ENCODE measurements around the gene UBA6. TPM values are rescaled to one million over a fixed set of nuclear protein-coding genes. Genes with fewer than 3 reads are reported as not detected.

Gene UBA6
- total and polyA plus RNA-seq, 8 donors, result 2.0 to 253 (median 11.7) TPM

- Histone ChIP-seq H3K27ac (no peak overlapping the region), H3K36me3 (peaks cover 21 to 99% (median 88%) of the 10 kb centered on the region in 4 donors), H3K9me3 (no peaks in the 10 kb centered on the region), H3K4me1 (no peaks in the 10 kb centered on the region), H3K4me3 (no peak overlapping the region), H3K27me3 (no peaks in the 10 kb centered on the region)
- intact Hi-C loops (cut with DNase I; ENCODE audit: low total_unique reads), result no loop called here
- no peak for DNase-seq
- no peak for TF ChIP-seq POLR2AphosphoS5 (IDR thresholded peaks at IDR 0.05)
- no peak for TF ChIP-seq CTCF (IDR thresholded peaks at IDR 0.05)
- WGBS, 5 donors, result 93 to 100% (median 96%) methylated on average over 2 of the region's 2 CpGs
These were observed 26.9 kb downstream of the UBA6 start for GRCh38 chr4:67674098-67674497.

DNA sequence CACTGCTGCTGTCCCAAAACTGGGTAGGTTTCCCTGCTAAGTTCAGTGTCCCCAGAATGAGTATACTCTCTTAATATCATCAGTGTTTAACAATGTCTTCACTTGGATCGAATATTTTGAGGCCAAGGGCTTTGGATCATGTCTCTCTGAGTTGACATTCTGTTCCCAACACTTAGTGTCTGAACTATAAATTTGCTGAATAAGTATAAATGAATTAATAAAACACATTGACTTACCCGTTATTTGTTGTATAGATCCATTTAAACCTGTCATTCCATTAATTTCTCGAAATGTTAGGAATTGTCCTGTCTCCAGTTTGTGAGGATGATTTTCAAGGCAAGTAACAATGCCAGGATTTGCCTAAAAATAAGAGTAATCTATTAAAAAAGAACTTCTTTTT lies 32.6 kb downstream of the UBA6 start:
- DNase-seq, result no peak
- H3K4me1 ChIP-seq, result no peaks in the 10 kb centered on the region
- no peaks in the 10 kb centered on the region for H3K27me3 ChIP-seq
- no peak for TF ChIP-seq EP300 (IDR thresholded peaks at IDR 0.05)
- no peak for TF ChIP-seq CTCF (IDR thresholded peaks at IDR 0.05)
- TF ChIP-seq POLR2A (IDR thresholded peaks at IDR 0.05), result no peak
- no peak for TF ChIP-seq POLR2AphosphoS5 (IDR thresholded peaks at IDR 0.05)
- no peak overlapping the region for H3K27ac ChIP-seq
- WGBS, 5 donors, result 96 to 99% (median 97%) methylated on average over 3 of the region's 3 CpGs
- no peaks in the 10 kb centered on the region for H3K9me3 ChIP-seq
- H3K4me3 ChIP-seq, result no peak overlapping the region
- intact Hi-C loops (cut with DNase I; ENCODE audit: low total_unique reads), result no loop called here
- peaks cover 7 to 99% (median 94%) of the 10 kb centered on the region in 4 donors for H3K36me3 ChIP-seq

GRCh38 chr4:67660418-67660817 lies 40.5 kb downstream of the UBA6 start:
- intact Hi-C loops (cut with DNase I; ENCODE audit: low total_unique reads), result no loop called here
- WGBS, 5 donors, result 93 to 98% (median 97%) methylated on average over 4 of the region's 4 CpGs

GRCh38 chr4:67659065-67659464 lies 41.9 kb downstream of the UBA6 start:
- no peaks in the 10 kb centered on the region for H3K4me1 ChIP-seq
- DNase-seq, result no peak
- H3K4me3 ChIP-seq, result no peak overlapping the region
- H3K27me3 ChIP-seq, result no peaks in the 10 kb centered on the region
- H3K27ac ChIP-seq, result no peak overlapping the region
- 89 to 100% (median 96%) methylated on average over 2 of the region's 2 CpGs for WGBS, 5 donors
- peaks cover 0 to 15% (median 7%) of the 10 kb centered on the region in 4 donors for H3K9me3 ChIP-seq
- intact Hi-C loops (cut with DNase I; ENCODE audit: low total_unique reads), result no loop called here
- H3K36me3 ChIP-seq, result peaks cover 23 to 89% (median 80%) of the 10 kb centered on the region in 4 donors
- TF ChIP-seq CTCF (IDR thresholded peaks at IDR 0.05), result no peak
- no peak for TF ChIP-seq EP300 (IDR thresholded peaks at IDR 0.05)
- TF ChIP-seq POLR2A (IDR thresholded peaks at IDR 0.05), result no peak
- TF ChIP-seq POLR2AphosphoS5 (IDR thresholded peaks at IDR 0.05), result no peak

More at GRCh38 chr4:67660418-67660817, 40.5 kb downstream of the UBA6 start:
- H3K4me1 ChIP-seq, result no peaks in the 10 kb centered on the region
- no peak overlapping the region for H3K27ac ChIP-seq
- no peak for TF ChIP-seq POLR2AphosphoS5 (IDR thresholded peaks at IDR 0.05)
- peaks cover 23 to 88% (median 86%) of the 10 kb centered on the region in 4 donors for H3K36me3 ChIP-seq
- no peak for DNase-seq
- H3K9me3 ChIP-seq, result peaks cover 0 to 15% (median 7%) of the 10 kb centered on the region in 4 donors
- H3K27me3 ChIP-seq, result no peaks in the 10 kb centered on the region
- H3K4me3 ChIP-seq, result no peak overlapping the region

DNA sequence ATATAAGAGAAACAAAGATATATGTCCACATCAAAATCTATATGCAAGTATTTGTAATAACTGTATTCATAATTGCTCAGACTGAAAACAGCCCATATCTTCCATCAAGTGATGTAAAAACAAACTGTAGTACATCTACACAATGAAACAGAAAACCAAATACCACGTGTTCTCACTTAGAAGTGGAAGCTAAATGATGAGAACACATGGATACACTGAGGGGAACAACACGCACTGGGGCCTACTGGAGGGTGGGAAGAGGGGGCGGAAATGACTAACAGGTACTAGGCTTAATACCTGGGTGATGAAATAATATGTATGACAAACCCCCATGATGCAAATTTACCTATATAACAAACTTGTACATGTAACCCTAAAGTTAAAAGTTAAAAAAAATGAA lies 42.7 kb downstream of the UBA6 start:
- DNase-seq, result no peak
- Histone ChIP-seq H3K27ac (no peak overlapping the region), H3K4me1 (no peaks in the 10 kb centered on the region), H3K36me3 (peaks cover 23 to 89% (median 80%) of the 10 kb centered on the region in 4 donors), H3K27me3 (no peaks in the 10 kb centered on the region), H3K4me3 (no peak overlapping the region), H3K9me3 (peaks cover 0 to 15% (median 7%) of the 10 kb centered on the region in 4 donors)
- WGBS, 5 donors, result 63 to 95% (median 94%) methylated on average over 3 of the region's 3 CpGs
- intact Hi-C loops (cut with DNase I; ENCODE audit: low total_unique reads), result no loop called here
- TF ChIP-seq EP300 (IDR thresholded peaks at IDR 0.05) (no peak), POLR2AphosphoS5 (IDR thresholded peaks at IDR 0.05) (no peak), CTCF (IDR thresholded peaks at IDR 0.05) (no peak), POLR2A (IDR thresholded peaks at IDR 0.05) (no peak)
